ENCODE measurements around the gene ERGIC2. TPM values are rescaled to one million over a fixed set of nuclear protein-coding genes. Genes with fewer than 3 reads are reported as not detected.

ERGIC2 gene
- total RNA-seq, 1 donor from 2014 or later: 91.1 TPM

GRCh38 chr12:29374012-29374411, 7.0 kb downstream of the ERGIC2 start:
- TF ChIP-seq, protein P1, sequence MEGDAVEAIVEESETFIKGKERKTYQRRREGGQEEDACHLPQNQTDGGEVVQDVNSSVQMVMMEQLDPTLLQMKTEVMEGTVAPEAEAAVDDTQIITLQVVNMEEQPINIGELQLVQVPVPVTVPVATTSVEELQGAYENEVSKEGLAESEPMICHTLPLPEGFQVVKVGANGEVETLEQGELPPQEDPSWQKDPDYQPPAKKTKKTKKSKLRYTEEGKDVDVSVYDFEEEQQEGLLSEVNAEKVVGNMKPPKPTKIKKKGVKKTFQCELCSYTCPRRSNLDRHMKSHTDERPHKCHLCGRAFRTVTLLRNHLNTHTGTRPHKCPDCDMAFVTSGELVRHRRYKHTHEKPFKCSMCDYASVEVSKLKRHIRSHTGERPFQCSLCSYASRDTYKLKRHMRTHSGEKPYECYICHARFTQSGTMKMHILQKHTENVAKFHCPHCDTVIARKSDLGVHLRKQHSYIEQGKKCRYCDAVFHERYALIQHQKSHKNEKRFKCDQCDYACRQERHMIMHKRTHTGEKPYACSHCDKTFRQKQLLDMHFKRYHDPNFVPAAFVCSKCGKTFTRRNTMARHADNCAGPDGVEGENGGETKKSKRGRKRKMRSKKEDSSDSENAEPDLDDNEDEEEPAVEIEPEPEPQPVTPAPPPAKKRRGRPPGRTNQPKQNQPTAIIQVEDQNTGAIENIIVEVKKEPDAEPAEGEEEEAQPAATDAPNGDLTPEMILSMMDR (IDR thresholded peaks at IDR 0.05; ENCODE audit: borderline replicate concordance): no peak
- intact Hi-C loops (cut with micrococcal nuclease): no loop called here

DNA sequence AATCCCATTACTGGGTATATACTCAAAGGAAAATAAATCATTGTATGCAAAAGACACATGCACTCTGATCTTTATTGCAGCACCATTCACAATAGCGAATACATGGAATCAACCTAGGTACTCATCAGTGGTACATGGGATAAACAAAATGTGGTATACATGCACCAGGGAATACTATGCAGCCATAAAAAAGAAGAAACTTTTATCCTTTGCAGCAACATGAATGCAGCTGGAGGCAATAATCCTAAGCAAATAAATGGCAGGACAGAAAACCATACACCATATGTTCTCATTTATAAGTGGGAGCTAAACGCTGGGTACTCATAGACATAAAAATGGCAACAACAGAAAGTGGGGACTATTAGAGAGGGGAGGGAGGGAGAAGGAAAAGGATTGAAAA, 15.9 kb downstream of the ERGIC2 start:
- no peak overlapping the region for H3K4me3 ChIP-seq
- no peaks in the 10 kb centered on the region for H3K27me3 ChIP-seq (ENCODE audit: low read depth)
- no peak for DNase-seq
- no peak overlapping the region for H3K27ac ChIP-seq (replicated peaks)
- TF ChIP-seq, protein P1 (IDR thresholded peaks at IDR 0.05; ENCODE audit: borderline replicate concordance): no peak
- intact Hi-C loops (cut with micrococcal nuclease): no loop called here
- H3K36me3 ChIP-seq: peaks cover 58% of the 10 kb centered on the region
- no peaks in the 10 kb centered on the region for H3K4me1 ChIP-seq
- peaks cover 3% of the 10 kb centered on the region for H3K9me3 ChIP-seq (replicated peaks)

More at GRCh38 chr12:29374012-29374411, 7.0 kb downstream of the ERGIC2 start:
- Histone ChIP-seq H3K4me1 (peaks cover 3% of the 10 kb centered on the region), H3K36me3 (peaks cover 22% of the 10 kb centered on the region), H3K27me3 (ENCODE audit: low read depth) (no peaks in the 10 kb centered on the region), H3K27ac (replicated peaks) (no peak overlapping the region), H3K4me3 (no peak overlapping the region), H3K9me3 (replicated peaks) (no peaks in the 10 kb centered on the region)
- DNase-seq: no peak

DNA sequence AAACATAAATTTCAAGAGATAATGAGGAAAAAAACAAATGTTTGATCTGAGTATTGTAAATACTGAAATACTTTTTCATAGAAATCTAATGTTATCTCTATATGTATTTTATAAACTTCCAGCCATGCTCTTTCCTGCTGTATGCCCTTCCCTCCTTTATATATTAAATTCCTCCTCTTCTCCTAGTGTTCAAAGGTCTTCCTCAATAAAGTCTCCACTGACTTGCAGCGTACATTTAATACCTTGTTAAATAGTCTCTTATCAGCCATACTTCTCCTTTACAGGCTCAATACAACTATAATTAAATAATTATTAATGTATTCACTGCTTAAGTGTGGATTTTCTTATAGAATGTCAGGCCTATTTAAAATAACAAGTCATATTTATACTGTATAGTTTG, 26.0 kb downstream of the ERGIC2 start:
- TF ChIP-seq, protein P1 (IDR thresholded peaks at IDR 0.05; ENCODE audit: borderline replicate concordance): no peak
- intact Hi-C loops (cut with micrococcal nuclease): no loop called here
- DNase-seq: no peak
- no peak overlapping the region for H3K4me3 ChIP-seq
- H3K27ac ChIP-seq (replicated peaks): no peak overlapping the region
- H3K27me3 ChIP-seq (ENCODE audit: low read depth): no peaks in the 10 kb centered on the region
- H3K36me3 ChIP-seq: peaks cover 52% of the 10 kb centered on the region
- no peaks in the 10 kb centered on the region for H3K9me3 ChIP-seq (replicated peaks)
- H3K4me1 ChIP-seq: peaks cover 4% of the 10 kb centered on the region

GRCh38 chr12:29350080-29350479, 30.9 kb downstream of the ERGIC2 start:
- DNase-seq: no peak
- TF ChIP-seq, protein P1 (IDR thresholded peaks at IDR 0.05; ENCODE audit: borderline replicate concordance): no peak
- no peak overlapping the region for H3K27ac ChIP-seq (replicated peaks)
- intact Hi-C loops (cut with micrococcal nuclease): no loop called here
- no peak overlapping the region for H3K4me3 ChIP-seq
- H3K4me1 ChIP-seq: peaks cover 7% of the 10 kb centered on the region
- no peaks in the 10 kb centered on the region for H3K27me3 ChIP-seq (ENCODE audit: low read depth)
- H3K9me3 ChIP-seq (replicated peaks): no peaks in the 10 kb centered on the region
- peaks cover 64% of the 10 kb centered on the region for H3K36me3 ChIP-seq

GRCh38 chr12:29346769-29347421, 34.1 kb downstream of the ERGIC2 start:
- Histone ChIP-seq H3K4me3 (no peak overlapping the region), H3K36me3 (peaks cover 52% of the 10 kb centered on the region), H3K4me1 (peaks cover 16% of the 10 kb centered on the region), H3K27me3 (ENCODE audit: low read depth) (no peaks in the 10 kb centered on the region), H3K9me3 (replicated peaks) (no peaks in the 10 kb centered on the region), H3K27ac (replicated peaks) (no peak overlapping the region)
- TF ChIP-seq, protein P1 (IDR thresholded peaks at IDR 0.05; ENCODE audit: borderline replicate concordance): no peak
- no peak for DNase-seq
- intact Hi-C loops (cut with micrococcal nuclease): no loop called here

All from left ventricle myocardium inferior (tissue), 1 donor.